Skeletal muscle satellite cell (primary cell): Measurements from ENCODE around the gene JPH3.

ENCODE experiments used
- H3K27me3 ChIP-seq: 2 replicates; pipeline ENCODE4 v1.7.0; 2013; ENCODE audit warnings: low read length; ENCODE audit not compliant: control insufficient read depth, insufficient read depth
- H3K36me3 ChIP-seq: 2 replicates; pipeline ENCODE4 v1.7.0; 2013; ENCODE audit warnings: mild to moderate bottlenecking, control low read depth, low read length; ENCODE audit not compliant: insufficient read depth
- H3K4me1 ChIP-seq: 2 replicates; pipeline ENCODE4 v1.7.0; 2013; ENCODE audit warnings: low read length; ENCODE audit not compliant: control insufficient read depth, insufficient read depth
- H3K4me2 ChIP-seq: 2 replicates; pipeline ENCODE4 v1.7.0; 2013; ENCODE audit warnings: mild to moderate bottlenecking, low read length
- H3K4me3 ChIP-seq: 2 replicates; pipeline ENCODE4 v1.7.0; 2013; ENCODE audit warnings: low read length
- H3K9ac ChIP-seq: 2 replicates; pipeline ENCODE4 v1.7.0; 2013; ENCODE audit warnings: mild to moderate bottlenecking, low read depth, low read length, moderate library complexity
- H3K9me3 ChIP-seq: replicated peaks from 2 replicates; pipeline ENCODE4 v1.7.0; 2013; ENCODE audit warnings: mild to moderate bottlenecking, control low read depth, low read length

Gene JPH3

DNA sequence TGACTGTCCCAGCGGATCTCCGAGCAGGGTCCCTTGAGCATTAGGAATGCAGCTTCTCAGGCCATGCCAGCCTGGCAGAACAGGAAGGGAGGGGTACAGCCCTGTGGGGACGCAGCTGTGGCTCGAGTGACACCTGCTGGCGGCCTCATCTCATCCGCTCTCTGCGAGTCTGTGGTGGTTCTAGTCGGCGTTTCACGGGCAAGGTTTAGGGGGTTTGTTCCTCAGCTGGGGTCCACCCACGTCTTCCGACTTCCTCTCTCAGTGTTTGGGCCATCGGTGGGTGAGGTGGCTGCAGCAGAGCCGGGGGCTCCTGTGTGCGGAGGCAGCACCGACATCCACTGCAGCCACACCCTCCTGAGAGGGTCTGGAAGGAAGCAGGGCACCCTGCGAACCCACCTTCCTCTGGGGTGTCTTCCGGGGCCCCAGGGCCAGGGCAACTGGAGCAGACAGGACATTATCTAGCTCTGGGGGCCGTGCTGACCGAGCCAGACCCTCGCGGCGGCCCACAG, 33.3 kb downstream of the JPH3 start:
- peaks cover 42% of the 10 kb centered on the region for H3K27me3 ChIP-seq
- H3K4me2 ChIP-seq = peak overlapping the region; percentile 82
- no peak overlapping the region for H3K9ac ChIP-seq
- peaks cover 6% of the 10 kb centered on the region for H3K4me1 ChIP-seq
- peak overlapping the region; percentile 28 for H3K4me3 ChIP-seq
- no peaks in the 10 kb centered on the region for H3K36me3 ChIP-seq
- peaks cover 10% of the 10 kb centered on the region for H3K9me3 ChIP-seq

GRCh38 chr16:87636050-87636684, 33.9 kb downstream of the JPH3 start:
- H3K9me3 ChIP-seq = peaks cover 4% of the 10 kb centered on the region
- peaks cover 6% of the 10 kb centered on the region for H3K4me1 ChIP-seq
- H3K4me2 ChIP-seq = peak overlapping the region; percentile 82
- no peaks in the 10 kb centered on the region for H3K36me3 ChIP-seq
- peak overlapping the region; percentile 53 for H3K4me3 ChIP-seq
- peaks cover 42% of the 10 kb centered on the region for H3K27me3 ChIP-seq
- H3K9ac ChIP-seq = no peak overlapping the region

- Histone ChIP-seq H3K4me2 (peak overlapping the region; percentile 82), H3K4me3 (no peak overlapping the region), H3K27me3 (peaks cover 41% of the 10 kb centered on the region), H3K4me1 (peaks cover 6% of the 10 kb centered on the region), H3K36me3 (no peaks in the 10 kb centered on the region), H3K9ac (no peak overlapping the region), H3K9me3 (no peaks in the 10 kb centered on the region)
Measured at GRCh38 chr16:87636741-87637140, 34.4 kb downstream of the JPH3 start.

GRCh38 chr16:87637357-87637756, 35.0 kb downstream of the JPH3 start:
- Histone ChIP-seq H3K4me1 (peaks cover 6% of the 10 kb centered on the region), H3K4me2 (no peak overlapping the region), H3K36me3 (no peaks in the 10 kb centered on the region), H3K9ac (no peak overlapping the region), H3K9me3 (no peaks in the 10 kb centered on the region), H3K27me3 (peaks cover 36% of the 10 kb centered on the region), H3K4me3 (no peak overlapping the region)

- Histone ChIP-seq H3K9me3 (no peaks in the 10 kb centered on the region), H3K4me3 (no peak overlapping the region), H3K27me3 (peaks cover 49% of the 10 kb centered on the region), H3K4me1 (peaks cover 6% of the 10 kb centered on the region), H3K4me2 (no peak overlapping the region), H3K9ac (no peak overlapping the region), H3K36me3 (no peaks in the 10 kb centered on the region)
Measured at GRCh38 chr16:87638736-87639135, 36.4 kb downstream of the JPH3 start.

DNA sequence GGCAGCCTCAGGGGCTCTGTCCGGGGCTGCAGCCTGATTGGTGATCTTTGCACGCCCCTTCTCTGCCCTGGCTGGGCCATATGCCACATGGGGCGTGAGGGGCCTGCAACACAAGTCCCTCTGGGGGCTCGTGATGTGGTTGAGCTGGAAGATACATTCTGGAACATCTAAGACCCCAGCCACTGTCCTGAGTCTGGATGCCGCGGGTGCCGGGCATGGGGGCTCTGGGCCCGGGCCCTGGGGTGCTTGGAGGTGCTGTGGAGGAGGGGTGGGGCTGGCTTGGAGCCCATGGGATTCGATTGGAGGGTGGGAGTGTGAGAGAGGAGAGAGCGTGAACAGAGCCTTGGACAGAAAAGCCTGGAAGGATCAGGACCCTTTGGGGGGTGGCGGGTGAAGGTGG, 39.4 kb downstream of the JPH3 start:
- Histone ChIP-seq H3K9me3 (no peaks in the 10 kb centered on the region), H3K27me3 (peaks cover 51% of the 10 kb centered on the region), H3K9ac (no peak overlapping the region), H3K4me1 (no peaks in the 10 kb centered on the region), H3K4me3 (no peak overlapping the region), H3K36me3 (no peaks in the 10 kb centered on the region), H3K4me2 (no peak overlapping the region)

DNA sequence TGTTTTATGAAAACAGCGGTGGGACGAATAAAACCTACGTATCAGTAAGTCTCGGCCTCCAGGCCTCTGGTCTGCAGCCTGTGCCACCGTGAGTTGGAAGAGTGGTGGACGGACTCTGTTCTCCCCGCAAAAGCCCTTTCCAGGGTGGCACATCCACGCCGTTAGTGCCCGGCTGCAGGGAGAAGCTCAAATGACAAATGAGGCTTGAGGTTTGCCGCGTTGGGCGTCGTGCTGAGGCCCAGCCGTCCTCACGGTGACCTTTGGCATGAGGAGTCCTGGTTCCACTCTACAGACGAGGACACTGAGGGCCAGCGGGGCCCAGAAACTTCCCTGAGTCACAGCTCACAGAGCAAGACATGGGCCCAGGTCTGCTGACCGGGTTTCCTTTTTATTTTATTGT, 40.2 kb downstream of the JPH3 start:
- no peaks in the 10 kb centered on the region for H3K9me3 ChIP-seq
- no peak overlapping the region for H3K4me3 ChIP-seq
- peaks cover 54% of the 10 kb centered on the region for H3K27me3 ChIP-seq
- no peak overlapping the region for H3K4me2 ChIP-seq
- H3K36me3 ChIP-seq = no peaks in the 10 kb centered on the region
- H3K4me1 ChIP-seq = no peaks in the 10 kb centered on the region
- no peak overlapping the region for H3K9ac ChIP-seq

DNA sequence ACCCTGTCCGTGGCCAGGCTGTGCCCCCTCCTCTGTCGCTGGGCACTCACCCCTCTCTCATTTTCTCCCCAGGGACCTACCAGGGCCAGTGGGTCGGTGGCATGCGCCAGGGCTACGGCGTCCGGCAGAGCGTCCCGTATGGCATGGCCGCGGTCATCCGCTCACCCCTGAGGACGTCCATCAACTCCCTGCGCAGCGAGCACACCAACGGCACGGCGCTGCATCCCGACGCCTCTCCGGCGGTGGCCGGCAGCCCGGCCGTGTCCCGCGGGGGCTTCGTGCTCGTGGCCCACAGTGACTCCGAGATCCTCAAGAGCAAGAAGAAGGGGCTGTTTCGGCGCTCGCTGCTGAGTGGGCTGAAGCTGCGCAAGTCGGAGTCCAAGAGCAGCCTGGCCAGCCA, 41.9 kb downstream of the JPH3 start:
- no peak overlapping the region for H3K4me2 ChIP-seq
- no peak overlapping the region for H3K4me3 ChIP-seq
- no peaks in the 10 kb centered on the region for H3K9me3 ChIP-seq
- peaks cover 64% of the 10 kb centered on the region for H3K27me3 ChIP-seq
- no peaks in the 10 kb centered on the region for H3K36me3 ChIP-seq
- no peaks in the 10 kb centered on the region for H3K4me1 ChIP-seq
- H3K9ac ChIP-seq = no peak overlapping the region

DNA sequence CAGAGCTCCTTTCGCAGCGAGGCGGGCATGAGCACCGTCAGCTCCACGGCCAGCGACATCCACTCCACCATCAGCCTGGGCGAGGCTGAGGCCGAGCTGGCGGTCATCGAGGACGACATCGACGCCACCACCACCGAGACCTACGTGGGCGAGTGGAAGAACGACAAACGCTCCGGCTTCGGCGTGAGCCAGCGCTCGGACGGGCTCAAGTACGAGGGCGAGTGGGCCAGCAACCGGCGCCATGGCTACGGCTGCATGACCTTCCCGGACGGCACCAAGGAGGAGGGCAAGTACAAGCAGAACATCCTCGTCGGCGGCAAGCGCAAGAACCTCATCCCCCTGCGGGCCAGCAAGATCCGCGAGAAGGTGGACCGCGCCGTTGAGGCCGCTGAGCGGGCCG, 42.3 kb downstream of the JPH3 start:
- Histone ChIP-seq H3K9ac (no peak overlapping the region), H3K36me3 (no peaks in the 10 kb centered on the region), H3K4me1 (no peaks in the 10 kb centered on the region), H3K27me3 (peaks cover 64% of the 10 kb centered on the region), H3K4me2 (no peak overlapping the region), H3K4me3 (no peak overlapping the region), H3K9me3 (no peaks in the 10 kb centered on the region)

DNA sequence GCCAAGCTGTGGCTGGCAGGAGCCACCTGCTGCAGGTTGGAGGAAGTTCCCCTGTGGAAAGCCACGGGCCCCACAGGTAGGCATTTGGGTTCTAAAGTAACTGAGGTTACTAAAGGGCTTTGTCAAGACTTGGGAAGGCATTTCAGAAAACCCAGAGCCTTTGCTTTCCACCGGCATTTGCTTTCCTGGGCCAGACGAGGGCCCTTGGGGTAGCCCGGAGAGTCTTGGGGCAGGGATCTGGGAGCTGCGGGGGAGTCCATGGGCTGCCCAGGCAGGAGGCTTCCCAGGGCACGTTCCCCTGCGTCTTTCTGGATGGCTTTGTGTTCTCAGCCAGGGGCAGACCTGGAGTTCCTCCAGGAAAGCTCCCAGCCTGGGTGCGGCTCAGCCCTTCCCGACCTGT, 43.5 kb downstream of the JPH3 start:
- H3K36me3 ChIP-seq = no peaks in the 10 kb centered on the region
- no peaks in the 10 kb centered on the region for H3K9me3 ChIP-seq
- H3K9ac ChIP-seq = no peak overlapping the region
- no peak overlapping the region for H3K4me3 ChIP-seq
- peaks cover 70% of the 10 kb centered on the region for H3K27me3 ChIP-seq
- H3K4me1 ChIP-seq = no peaks in the 10 kb centered on the region
- no peak overlapping the region for H3K4me2 ChIP-seq

GRCh38 chr16:87647431-87648185, 45.3 kb downstream of the JPH3 start:
- Histone ChIP-seq H3K4me2 (no peak overlapping the region), H3K36me3 (no peaks in the 10 kb centered on the region), H3K9ac (no peak overlapping the region), H3K4me1 (no peaks in the 10 kb centered on the region), H3K27me3 (peaks cover 67% of the 10 kb centered on the region), H3K4me3 (no peak overlapping the region), H3K9me3 (no peaks in the 10 kb centered on the region)

DNA sequence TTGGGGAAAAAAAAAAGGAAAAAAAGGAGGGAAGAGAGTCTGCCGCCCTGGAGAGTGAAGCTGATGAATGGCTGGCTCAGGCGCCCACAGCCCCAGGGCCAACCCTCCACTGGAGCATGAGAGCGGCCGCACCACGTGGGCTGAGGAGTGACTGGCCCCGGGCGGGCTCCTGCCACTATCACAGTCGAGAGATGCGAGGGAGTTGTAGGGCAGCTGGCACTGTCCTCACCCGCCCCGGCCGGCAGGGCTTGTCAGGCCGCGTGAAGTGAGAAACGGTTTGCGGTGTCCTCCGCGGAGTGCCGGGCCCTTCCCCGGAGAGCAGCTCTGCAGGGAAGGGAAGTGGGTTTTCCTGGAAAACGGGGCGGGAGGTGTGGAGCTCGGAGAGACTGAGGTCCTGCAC, 45.9 kb downstream of the JPH3 start:
- Histone ChIP-seq H3K9me3 (no peaks in the 10 kb centered on the region), H3K4me3 (no peak overlapping the region), H3K4me2 (no peak overlapping the region), H3K36me3 (no peaks in the 10 kb centered on the region), H3K9ac (no peak overlapping the region), H3K4me1 (no peaks in the 10 kb centered on the region), H3K27me3 (peaks cover 64% of the 10 kb centered on the region)
